ENCODE measurements around the gene SLC17A2.

The SLC17A2 gene

DNA sequence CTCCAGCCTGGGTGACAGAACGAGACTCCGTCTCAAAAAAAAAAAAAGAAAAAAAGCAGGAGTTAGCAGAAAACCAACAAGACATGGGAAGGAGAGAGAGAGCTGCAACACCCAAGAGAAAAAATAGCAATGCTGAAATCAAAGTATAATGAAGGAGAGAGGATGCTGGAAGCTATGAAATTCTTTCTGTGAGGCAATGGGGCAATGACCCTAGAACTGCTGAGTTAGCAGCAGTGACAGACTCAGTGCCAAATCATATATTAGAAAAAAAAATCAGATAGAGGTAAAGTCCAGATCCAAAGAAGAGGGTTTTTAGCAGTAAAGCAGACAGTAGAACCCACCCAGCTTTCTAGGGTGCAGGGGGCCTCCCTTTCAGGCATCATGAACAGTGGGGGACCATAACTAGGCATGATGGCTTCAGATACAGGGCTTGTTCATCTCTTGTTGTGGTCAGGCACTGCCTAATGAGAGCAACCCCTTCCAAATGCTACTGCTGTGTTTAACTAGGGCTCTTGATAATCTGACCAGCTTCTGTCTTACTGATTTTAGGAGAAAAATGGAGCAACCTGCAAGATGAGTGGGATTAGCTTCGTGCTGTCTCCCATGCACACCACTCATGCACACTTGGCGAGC lies 26.9 kb downstream of the SLC17A2 start:
- CTCF ChIA-PET, result interaction anchor here (0.9 kb wide), 1 partner anchor 625 kb away, joined by 3 read pairs; no protein-coding TSS in a partner anchor

DNA sequence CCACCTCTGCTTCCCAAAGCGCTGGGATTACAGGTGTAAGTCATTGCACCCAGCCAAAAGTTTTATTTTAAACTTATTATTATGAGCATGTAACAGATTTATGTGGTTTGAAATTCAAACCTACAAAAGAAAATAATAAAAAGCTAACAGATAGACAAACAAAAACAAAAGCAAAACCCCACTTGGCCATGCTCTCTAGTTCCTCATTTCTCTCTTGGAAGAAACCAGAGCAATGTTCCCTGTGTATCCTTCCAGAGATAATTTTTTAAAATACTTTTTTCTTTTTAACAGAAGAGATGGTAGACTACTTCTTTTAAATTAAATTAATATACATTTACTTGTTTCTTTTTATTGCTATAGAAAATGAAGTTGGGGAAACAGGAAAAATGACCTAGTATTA lies 28.4 kb downstream of the SLC17A2 start:
- TF ChIP-seq, protein P1, sequence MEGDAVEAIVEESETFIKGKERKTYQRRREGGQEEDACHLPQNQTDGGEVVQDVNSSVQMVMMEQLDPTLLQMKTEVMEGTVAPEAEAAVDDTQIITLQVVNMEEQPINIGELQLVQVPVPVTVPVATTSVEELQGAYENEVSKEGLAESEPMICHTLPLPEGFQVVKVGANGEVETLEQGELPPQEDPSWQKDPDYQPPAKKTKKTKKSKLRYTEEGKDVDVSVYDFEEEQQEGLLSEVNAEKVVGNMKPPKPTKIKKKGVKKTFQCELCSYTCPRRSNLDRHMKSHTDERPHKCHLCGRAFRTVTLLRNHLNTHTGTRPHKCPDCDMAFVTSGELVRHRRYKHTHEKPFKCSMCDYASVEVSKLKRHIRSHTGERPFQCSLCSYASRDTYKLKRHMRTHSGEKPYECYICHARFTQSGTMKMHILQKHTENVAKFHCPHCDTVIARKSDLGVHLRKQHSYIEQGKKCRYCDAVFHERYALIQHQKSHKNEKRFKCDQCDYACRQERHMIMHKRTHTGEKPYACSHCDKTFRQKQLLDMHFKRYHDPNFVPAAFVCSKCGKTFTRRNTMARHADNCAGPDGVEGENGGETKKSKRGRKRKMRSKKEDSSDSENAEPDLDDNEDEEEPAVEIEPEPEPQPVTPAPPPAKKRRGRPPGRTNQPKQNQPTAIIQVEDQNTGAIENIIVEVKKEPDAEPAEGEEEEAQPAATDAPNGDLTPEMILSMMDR (IDR thresholded peaks at IDR 0.05; ENCODE audit: control extremely low read depth, extremely low read depth, low read depth, missing control alignments), result no peak
- CTCF ChIA-PET, result interaction anchor here (1.0 to 1.6 kb wide), 2 partner anchors 12 to 182 kb away, joined by 3 to 4 read pairs; no protein-coding TSS in a partner anchor
- no peak for DNase-seq (ENCODE audit: extremely low spot score)
- POLR2A ChIA-PET, result no interaction called here

More for the DNA sequence above, 26.9 kb downstream of the SLC17A2 start:
- no peak for DNase-seq (ENCODE audit: extremely low spot score)
- POLR2A ChIA-PET, result no interaction called here
- TF ChIP-seq, protein P1 (IDR thresholded peaks at IDR 0.05; ENCODE audit: control extremely low read depth, extremely low read depth, low read depth, missing control alignments), result no peak

DNA sequence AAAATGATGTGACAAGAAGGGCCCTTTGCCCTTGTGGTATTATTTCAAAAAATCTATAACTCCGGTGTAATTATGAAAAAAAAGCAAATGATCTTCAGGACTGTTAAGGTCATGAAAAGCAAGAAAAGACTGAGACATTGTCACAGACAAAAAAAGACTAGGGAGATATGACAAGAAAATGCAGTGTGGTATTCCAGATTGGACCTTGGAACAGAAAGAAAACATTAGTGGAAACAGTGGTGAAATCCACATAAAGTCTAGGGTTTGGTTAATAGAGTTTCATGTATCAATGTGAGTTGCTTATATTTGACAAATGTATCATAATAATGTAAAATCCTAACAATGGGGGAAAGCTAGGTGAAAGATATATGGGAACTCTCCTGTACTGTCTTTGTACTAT lies 29.6 kb downstream of the SLC17A2 start:
- ChIA-PET POLR2A (no interaction called here), CTCF (interaction anchor here (0.7 to 1.6 kb wide), 3 partner anchors 11 to 181 kb away, joined by 3 to 4 read pairs (median 3); no protein-coding TSS in a partner anchor)
- TF ChIP-seq, protein P1 (IDR thresholded peaks at IDR 0.05; ENCODE audit: control extremely low read depth, extremely low read depth, low read depth, missing control alignments), result no peak
- DNase-seq (ENCODE audit: extremely low spot score), result no peak

DNA sequence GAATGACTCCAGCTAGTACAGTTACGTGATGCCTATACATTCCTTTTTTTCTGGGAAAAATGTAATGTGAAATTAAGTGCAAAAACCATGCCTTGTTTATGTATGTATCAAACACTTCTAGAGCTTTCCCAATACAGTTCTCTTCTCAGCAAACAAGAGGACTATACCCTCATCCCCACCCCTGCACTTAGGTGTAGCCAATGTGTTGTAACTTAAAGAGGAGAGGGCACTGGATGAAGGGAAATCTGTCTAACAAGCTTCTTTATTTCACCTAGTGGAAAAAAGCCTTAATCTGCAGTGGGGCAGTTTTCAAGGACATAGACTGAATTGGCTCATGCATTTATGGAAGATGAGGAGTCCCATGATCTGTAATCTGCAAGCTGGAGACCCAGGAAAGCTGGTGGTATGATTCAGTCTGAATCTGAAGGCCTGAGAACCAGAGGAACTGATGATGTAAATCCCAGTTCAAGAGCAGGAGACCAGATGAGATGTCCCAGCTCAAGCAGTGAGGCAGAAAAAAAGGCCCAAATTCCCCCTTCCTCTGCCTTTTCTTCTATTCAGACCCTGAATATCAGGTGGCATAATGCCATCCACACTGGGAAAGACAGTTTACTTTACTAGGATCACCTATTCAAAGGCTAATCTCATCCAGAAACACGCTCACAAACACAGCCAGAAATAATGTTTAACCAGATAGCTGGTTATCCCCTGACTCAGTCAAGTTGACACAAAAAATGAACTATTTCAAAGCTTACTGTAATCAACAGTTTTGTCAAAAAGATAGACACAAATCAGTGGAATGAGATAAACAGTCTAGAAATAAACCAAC lies 30.7 kb downstream of the SLC17A2 start:
- ChIA-PET CTCF (interaction anchor here (0.7 to 1.8 kb wide), 9 partner anchors 10 to 180 kb away, joined by 3 to 10 read pairs (median 3); partner anchors contain the start of gene TRIM38), POLR2A (no interaction called here)
- DNase-seq (ENCODE audit: extremely low spot score), result no peak
- TF ChIP-seq, protein P1 (IDR thresholded peaks at IDR 0.05; ENCODE audit: control extremely low read depth, extremely low read depth, low read depth, missing control alignments), result no peak

DNA sequence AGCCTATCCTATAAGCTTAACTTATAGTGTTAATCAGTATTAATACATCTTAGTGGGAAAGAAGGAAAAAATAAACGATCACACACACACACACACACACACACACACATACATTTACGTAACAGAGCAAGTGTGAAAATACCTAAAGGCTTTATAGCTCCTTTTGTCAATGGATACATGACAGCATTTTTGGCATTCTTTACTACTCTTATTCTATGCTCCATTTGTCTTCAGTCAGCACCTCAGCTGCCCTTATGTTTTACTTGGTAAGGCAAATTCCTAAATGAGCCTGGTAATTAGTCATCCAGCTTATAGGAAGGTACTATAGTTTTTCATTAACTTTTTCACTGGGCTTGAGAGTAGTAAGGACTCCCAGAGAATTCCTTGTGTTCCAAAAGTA lies 31.4 kb downstream of the SLC17A2 start:
- ChIA-PET CTCF (interaction anchor here (0.8 to 1.8 kb wide), 9 partner anchors 10 to 179 kb away, joined by 3 to 10 read pairs (median 3); partner anchors contain the start of gene TRIM38), POLR2A (no interaction called here)
- TF ChIP-seq, protein P1 (IDR thresholded peaks at IDR 0.05; ENCODE audit: control extremely low read depth, extremely low read depth, low read depth, missing control alignments), result no peak
- DNase-seq (ENCODE audit: extremely low spot score), result no peak

DNA sequence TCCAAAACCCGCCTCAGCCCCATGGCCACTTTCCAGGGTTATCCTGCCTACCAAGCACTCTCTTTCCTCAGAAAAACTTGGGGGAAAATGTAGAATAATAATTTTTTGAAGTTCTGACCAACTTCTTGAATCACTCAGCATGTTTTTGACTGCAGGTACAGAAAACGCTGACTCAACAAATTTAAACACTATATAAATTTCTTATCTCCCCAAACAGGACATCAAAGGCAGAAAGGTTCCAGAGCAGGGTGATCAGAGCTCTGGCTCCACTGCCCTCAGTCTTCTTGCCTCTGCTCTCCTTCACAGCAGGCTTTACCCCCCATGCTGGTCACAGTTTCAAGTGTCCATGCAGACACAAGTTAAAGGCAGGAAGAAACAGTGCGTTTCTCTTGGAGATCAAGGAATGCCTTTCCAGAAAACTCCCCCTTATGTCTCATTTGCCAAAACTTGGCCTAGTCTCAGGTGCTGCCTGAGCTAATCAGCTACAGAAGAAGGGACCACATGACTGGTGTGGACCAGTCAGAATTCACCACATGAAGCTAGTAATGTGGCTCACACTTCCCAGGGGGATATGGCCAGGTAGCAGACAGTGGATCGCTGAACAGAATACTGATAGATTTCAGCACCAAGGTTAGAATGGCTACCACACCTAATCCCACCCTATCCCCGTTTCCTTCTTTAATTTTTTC lies 32.1 kb downstream of the SLC17A2 start:
- TF ChIP-seq, protein P1 (IDR thresholded peaks at IDR 0.05; ENCODE audit: control extremely low read depth, extremely low read depth, low read depth, missing control alignments), result no peak
- DNase-seq (ENCODE audit: extremely low spot score), result no peak
- POLR2A ChIA-PET, result no interaction called here
- CTCF ChIA-PET, result interaction anchor here (0.9 to 1.8 kb wide), 6 partner anchors 9 to 105 kb away, joined by 3 to 10 read pairs (median 4); no protein-coding TSS in a partner anchor
